DMS53 (cell line): ENCODE results near the gene PMM2.
A peak's percentile ranks its signal among the peaks of the same experiment; 100 is the strongest.

Experiments used
- DNase-seq: peaks from one replicate; lab custom pipeline; 2025; lab: John Stamatoyannopoulos, UW

Gene PMM2

DNA sequence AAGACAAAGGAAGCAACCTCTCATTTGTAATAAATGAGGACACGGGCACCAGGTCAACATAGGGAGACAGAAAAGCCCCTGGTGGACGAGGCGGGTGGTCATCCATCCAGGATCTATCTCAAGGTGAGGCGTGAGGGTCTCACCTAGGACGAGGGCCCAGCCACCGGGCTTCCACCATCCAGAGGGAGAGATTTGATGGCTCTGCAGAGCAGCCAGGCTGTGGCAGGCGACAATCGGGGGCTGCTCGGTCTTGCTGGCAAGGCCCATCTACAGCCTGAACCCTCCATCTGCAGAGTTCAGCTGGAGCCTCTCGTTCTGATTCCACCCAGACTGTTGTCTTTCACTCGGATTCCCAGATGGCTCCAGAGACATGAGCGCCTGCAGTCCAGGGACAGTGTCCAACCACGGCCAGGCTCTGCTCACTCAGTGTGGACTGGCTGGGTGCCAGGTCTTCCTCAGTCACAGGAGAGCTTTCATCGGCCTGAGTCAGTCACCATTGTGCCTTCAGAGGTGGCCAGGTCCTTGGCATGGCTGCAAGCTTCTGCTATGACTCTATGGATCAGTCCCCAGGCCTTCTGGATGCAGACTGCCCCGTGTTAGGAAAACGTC is 90.4 kb downstream of the PMM2 start:
- DNase-seq: peak; percentile 36

DNA sequence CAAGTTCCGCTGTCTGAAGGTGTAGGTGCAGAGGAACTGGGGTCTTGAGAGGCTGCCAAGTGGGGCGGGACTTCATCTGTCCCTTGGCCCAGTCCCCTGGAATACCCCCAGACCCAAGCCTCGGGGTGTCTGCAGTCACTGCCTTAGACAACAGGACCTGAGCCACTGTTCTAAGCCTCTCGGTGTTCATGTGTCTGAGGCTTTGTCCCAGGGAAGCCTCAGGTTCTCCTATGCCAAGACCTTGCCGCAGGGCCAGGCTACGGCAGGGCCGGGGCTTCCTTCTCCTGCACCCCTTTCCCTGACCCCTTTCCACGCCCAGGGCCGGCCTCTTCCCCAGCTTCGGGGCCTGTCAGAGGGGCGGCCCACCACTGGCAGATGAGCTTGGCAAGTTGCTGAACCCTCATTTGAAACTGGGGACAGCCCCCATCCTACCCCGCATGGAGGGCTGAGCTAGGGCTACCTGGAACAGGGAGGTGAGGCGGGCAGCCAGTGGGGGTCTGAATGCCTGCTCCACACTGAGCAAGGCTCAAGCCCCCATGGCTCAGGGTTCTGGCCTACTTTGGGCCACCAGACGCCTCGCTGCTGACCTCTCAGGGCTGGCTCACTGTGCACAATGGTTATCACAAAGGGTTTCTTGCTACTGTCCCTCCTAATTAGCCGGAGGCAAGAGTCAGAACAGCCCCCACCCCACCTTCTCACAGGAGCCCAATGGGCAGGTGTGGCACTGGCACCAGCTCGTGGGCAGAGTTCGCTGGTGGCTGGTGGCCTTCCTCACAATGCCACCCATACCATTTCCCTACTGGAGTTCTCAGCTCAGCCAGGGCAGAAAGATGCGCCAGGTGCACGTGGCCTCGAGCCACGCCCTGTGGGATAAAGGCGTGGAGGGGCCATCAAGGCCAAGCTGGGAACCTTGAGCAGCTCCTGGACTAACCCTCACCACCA is 91.6 kb downstream of the PMM2 start:
- no peak for DNase-seq

DNA sequence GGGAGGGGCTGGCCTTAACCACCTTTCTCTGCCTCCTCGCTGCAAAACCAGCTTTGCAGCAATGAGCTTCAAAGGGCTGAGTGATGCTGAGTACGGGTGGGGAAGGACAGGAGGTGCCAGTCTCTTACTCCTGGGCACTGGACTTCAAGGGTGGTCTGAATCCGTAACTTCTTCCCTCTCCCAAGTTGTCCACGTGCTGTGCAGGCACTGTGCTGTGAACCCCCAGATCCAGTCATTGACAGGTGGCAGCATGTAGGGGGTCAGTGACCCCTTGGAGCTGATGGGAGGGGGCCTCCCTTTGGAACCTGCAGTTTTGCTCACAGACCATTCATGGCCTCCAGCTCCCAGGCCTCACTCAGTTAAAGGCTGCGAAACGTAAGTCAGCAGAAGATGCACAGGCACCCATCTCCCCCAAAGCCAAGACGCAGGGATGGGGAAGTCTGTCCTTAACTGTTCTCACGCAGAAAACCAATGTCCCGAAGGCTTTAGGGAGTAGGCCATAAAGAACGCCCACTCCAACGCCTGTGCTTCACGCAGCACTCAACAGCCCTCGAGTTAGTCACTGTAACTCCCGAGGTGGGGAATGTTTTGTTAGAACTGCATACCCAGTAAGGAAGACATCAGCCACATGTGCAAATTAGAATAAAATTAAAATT is 92.4 kb downstream of the PMM2 start:
- no peak for DNase-seq

DNA sequence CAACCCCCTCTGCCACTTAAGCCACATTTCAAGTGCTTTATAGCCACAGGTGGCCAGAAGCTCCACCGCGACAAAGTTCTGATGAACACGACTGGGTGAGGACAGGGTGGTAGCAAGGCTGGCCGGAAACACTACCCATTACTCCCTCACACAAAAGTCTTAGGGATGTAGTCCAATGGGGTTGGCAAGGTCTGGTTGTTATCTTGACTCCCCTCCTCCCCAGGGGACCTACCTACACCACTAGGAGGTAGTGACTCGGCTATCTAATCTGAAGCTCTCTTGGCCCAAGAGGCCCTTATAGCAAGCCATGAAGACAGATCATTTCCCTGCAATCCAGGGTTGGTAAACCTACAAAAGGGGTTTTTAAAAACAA is 92.9 kb downstream of the PMM2 start:
- no peak for DNase-seq

DNA sequence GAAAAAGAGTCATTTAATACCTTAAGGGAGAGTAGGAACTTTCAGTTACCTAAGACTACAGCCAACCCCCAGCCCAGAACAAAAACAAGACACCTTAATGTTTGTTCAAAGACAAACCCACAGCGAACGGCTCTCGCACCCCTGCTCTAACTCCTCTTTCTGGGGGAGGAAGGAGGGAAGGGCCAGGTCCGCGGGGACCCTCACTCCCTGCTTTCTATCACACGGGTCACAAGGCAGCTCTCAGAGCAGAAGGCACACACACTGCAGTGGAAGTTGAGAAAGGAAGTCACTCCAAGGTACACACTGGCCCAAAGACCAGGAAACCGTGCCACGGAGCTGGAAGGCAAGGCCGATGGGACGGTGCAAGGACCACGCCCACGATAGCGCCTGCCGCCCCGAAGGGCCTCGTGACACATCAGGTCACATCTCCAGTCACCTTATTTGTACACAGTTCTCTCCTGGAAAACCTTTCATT is 94.5 kb downstream of the PMM2 start:
- no peak for DNase-seq

DNA sequence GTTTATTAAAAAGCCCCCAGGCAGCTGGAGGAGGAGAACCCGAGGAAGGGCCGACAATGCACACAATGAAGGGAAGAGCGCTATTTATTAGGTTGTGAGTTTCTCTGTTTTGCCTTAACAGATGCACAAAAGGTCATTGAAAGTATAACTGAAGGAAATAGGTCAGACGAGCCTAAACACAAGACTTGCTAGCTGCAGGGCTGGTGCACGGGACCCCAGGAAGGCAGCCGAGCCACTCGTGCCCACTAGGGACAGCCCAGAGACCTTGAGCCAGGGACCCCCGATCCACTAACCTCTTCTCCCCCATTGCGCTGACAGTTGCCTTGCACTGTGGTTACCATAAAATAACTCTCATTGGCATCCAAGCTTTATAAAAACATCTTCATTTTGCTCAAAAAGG is 95.8 kb downstream of the PMM2 start:
- DNase-seq: no peak

DNA sequence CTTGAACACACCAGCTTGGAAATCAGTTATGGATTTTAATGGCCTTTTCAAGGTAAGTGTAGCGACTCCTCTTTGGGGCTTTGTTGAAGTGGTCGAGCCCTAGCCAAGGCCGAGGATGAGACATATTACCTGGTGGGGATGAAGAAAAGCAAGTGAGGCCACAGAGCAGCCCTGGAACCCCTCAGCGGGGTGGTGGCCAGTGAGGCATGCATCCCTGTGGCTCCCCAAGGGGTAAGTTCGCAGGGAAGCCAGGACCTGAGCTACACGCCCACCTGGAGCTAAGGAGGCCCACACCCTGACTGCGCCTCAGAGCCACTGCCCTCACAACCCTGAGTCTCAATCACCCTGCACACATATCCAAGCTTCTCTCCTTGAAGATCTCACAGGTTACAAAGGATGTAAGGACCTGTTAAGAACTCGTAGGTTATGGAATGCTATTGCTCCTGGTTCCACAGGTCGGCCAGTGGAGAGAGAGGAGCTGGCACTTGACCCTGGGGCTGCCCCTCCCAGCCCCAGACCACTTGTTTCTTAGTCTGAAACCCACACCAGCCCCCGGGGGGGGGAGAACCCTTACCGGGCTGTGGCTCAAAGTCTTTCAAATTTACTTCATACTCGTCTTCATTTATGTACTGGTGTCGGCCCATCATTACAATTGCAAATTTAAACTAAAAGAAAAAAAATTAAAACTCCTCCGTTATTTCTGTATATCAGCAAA is 96.5 kb downstream of the PMM2 start:
- no peak for DNase-seq

DNA sequence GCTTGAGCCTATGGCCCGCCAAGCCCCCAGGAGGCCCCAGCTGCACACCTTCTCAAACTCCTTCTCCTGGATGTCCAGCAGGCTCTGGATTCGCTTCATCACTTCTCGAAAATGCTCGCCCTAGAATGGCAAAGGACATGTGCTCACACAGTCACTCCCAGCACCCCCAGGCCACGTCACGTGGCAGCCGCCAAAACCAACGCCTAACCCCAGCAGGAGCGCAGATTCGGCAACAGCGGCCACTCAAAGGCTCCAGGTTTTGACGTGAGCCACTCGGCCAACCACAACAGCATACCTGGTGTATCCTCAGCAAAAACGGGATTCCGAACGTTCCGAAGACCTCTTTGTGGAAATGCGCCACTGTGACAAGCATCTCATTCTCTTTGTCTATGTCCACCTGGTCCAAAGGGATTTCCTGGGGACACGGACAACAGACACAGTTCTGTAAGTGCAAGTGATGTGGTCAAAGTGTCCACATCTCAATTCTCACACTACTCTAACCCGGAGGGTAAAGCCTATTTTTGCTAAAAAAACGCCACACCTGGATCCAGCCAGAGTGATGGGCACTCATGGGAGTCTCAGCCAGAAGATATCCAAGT is 97.2 kb downstream of the PMM2 start:
- no peak for DNase-seq

DNA sequence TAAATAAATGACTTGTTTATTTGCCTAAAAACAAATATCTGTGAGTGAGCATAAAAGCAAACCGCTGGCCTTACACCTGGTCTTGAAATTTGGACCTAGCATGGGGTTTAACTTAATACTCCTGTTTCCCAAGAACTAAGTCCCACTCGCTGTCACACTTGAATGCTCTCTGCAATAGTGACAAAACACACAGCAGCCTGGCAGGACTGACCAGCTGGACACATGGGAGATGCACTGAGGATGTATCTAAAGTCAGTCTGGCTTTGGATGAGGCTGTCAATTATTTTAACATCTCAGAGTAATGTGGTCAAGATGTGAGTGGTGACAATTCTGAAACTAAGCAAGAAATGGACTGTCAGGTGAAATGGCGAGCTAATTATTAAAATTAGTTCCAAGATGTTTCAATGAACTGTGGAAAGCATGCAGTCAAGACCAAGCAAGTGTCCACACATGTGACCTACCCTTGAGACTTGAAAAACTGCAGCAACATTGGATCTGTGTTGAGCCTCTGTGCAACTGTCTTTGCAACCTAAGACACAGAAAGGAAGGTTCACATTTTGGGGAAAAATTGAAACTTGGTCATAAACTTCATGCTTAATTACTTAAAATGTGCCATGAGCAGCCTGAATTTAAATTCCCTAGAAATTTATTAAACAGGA is 101.2 kb downstream of the PMM2 start:
- DNase-seq: no peak
